Heart right ventricle (tissue), 16 donors: ENCODE data around the gene NARF. TPM values are rescaled to one million over a fixed set of nuclear protein-coding genes. Genes with fewer than 3 reads are reported as not detected.

Experiments used
- ATAC-seq, 8 donors: fragments of 200-7000 bp; cut with Tn5 transposase; one replicate each; pipeline ENCODE4 v1.9.1; 2020; ENCODE audit warnings: mild to moderate bottlenecking in 8 of 8, moderate library complexity in 8 of 8, moderate number of reproducible peaks in 1 of 8
- DNase-seq, 2 donors: peaks; one replicate each; pipeline ENCODE4 v3.0.0-alpha.2; 2020
- H3K27ac ChIP-seq, 10 donors: fragments of 200-600 bp; sonication (generic) in 2 of 10; one replicate each; pipeline versions ENCODE4 v1.5.0 to v1.8.0; 2020 to 2022; ENCODE audit warnings: mild to moderate bottlenecking in 3 of 10
- H3K27me3 ChIP-seq, 7 donors: fragments of 200-600 bp; one replicate each; pipeline ENCODE4 v1.8.0; 2021 to 2022; ENCODE audit warnings: mild to moderate bottlenecking in 2 of 7
- H3K36me3 ChIP-seq, 9 donors: fragments of 200-600 bp; sonication (generic) in 1 of 9; one replicate each; pipeline versions ENCODE4 v1.5.0 to v1.8.0; 2020 to 2022; ENCODE audit warnings: mild to moderate bottlenecking in 2 of 9
- H3K4me1 ChIP-seq, 9 donors: fragments of 200-600 bp; sonication (generic) in 1 of 9; one replicate each; pipeline versions ENCODE4 v1.5.0 to v1.8.0; 2020 to 2022; ENCODE audit warnings: mild to moderate bottlenecking in 4 of 9
- H3K4me3 ChIP-seq, 10 donors: fragments of 200-600 bp; sonication (generic) in 2 of 10; one replicate each; pipeline versions ENCODE4 v1.5.0 to v1.8.0; 2020 to 2022; ENCODE audit warnings: mild to moderate bottlenecking in 7 of 10, moderate library complexity in 2 of 10
- H3K9me3 ChIP-seq, 11 donors: fragments of 200-600 bp in 10 of 11; sonication (generic) in 2 of 11; one replicate each; pipeline versions ENCODE4 v1.5.0 to v1.8.0; 2013 to 2022; ENCODE audit warnings: mild to moderate bottlenecking in 2 of 11, control low read depth in 1 of 11, moderate library complexity in 1 of 11
- WGBS, 2 donors: extraction: QIAGEN DNeasy Blood & Tissue Kit; methylation state at CpG; one replicate each; pipeline ENCODE4 v1.1.7; 2013; ENCODE audit warnings: inconsistent platforms in 1 of 2; 5-methylcytosine and 5-hydroxymethylcytosine counted together
- intact Hi-C, 10 donors: fragments of 100-400 bp; cut with DNase I; formaldehyde crosslinking; loops; one replicate each; pipeline versions ENCODE4 v1.11.1 to v1.14.2; 2022
- polyA plus RNA-seq, 2 donors: library from polyadenylated mRNA; stranded (reverse); fragments of 200-250 nt; gene quantifications; one replicate each; pipeline ENCODE4 v1.2.3, GENCODE V29; 2013
- total RNA-seq, 10 donors: library from RNA; stranded (reverse); fragmentation: NEBNext Ultra II Directional in 3 of 10; extraction: Animal tissue kit (Norgen Biotek cat#: 25700) in 3 of 10; gene quantifications; one replicate each; pipeline versions ENCODE4 v1.2.1 to v1.2.4, GENCODE V29; 2021 to 2023
- TF ChIP-seq, protein P1 (sequence below), 9 donors: fragments of 200-600 bp; sonication (generic) in 2 of 9; IDR thresholded peaks; one replicate each; pipeline versions ENCODE4 v1.5.0 to v1.8.0; 2021 to 2022; ENCODE audit warnings: antibody characterized with exemption in 9 of 9, mild to moderate bottlenecking in 5 of 9, moderate library complexity in 1 of 9
- donor health status: Arrhythmogenic right ventricular cardiomyopathy.
- donor health status: ischemic (EF 13 %, LVEDD 7.1; RV severe dilation, severe dysfunction).
- donor health status: healthy with polysubstance abuse.
- donor health status: DM: no; HTN: yes; CAD: no.
- donor health status: DM: no; HTN: no; CAD: no.
- donor health status: ischemic (EF 25% LVEDD 6.9; RV normal size, moderate dysfunction).
- donor health status: ischemic (EF 25% LVEDD 5.7; RV mildly dilated, moderate dysfunction).
- donor health status: healthy.
- donor health status: DM: yes; HTN: yes; CAD: no.
- donor health status: Ischemic cardiomyopathy.
- donor health status: ischemic (EF 35%, LVEDD 5.7; RV mildly dilated, moderate dysfunction).
- donor health status: nonischemic (EF 11% LVEDD 7.7; RV severe dilation, severe dysfunction).
- donor health status: DM: yes; HTN: yes; CAD: no.
- donor health status: PGD.
- donor health status: ischemic (EF 29% LVEDD 5.4; RV normal size, mild dysfunction).
- donor health status: nonischemic (EF 23%, LVEDD 6.1; RV moderate dilation, normal function).

Gene NARF
- total and polyA plus RNA-seq, 12 donors = 48.4 to 179 (median 64.5) TPM

DNA sequence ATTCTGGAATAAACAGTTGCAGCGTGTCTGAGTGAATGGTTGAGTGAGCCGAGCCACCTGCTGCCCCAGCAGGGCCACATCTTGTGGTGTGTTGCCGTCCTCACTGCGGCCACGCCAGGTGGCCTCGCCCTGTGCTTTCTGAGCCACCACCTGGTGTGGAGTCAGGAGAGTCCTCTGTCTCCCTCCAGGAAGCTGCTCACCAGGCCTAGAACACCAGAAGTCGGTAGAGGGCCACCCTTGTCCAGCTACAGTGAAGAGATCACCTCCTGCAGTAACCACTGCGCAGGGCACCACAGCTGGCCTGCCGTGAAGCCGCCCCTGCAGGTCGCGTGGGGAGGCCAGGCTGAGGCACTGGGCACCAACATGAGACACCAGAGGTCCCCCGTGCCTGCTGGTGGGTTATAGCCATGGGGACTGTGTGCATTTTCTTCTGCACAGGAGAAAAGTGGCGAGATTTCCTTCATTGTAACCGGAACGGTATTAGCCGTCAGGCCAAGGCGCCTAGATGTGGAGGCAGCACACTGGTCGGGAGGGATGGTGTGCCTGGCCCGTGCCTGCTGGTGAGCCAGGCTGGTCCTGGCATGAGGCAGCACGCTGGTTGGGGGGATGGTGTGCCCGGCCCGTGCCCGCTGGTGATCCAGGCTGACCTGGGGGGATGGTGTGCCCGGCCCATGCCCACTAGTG is 32.1 kb downstream of the NARF start:
- Histone ChIP-seq H3K27ac (no peak overlapping the region), H3K9me3 (no peaks in the 10 kb centered on the region), H3K36me3 (peaks cover 0 to 39% (median 22%) of the 10 kb centered on the region in 9 donors), H3K4me1 (peaks cover 4 to 29% (median 10%) of the 10 kb centered on the region in 9 donors), H3K4me3 (no peak overlapping the region), H3K27me3 (no peaks in the 10 kb centered on the region)
- ATAC-seq = no peak
- intact Hi-C loops = loop anchor here in 4 of 10 donors (5.0 to 10.0 kb wide), 4 partner anchors 54 to 136 kb away; partner anchors contain the start of gene TEX19 (in 1 of the 4)
- TF ChIP-seq, protein P1, sequence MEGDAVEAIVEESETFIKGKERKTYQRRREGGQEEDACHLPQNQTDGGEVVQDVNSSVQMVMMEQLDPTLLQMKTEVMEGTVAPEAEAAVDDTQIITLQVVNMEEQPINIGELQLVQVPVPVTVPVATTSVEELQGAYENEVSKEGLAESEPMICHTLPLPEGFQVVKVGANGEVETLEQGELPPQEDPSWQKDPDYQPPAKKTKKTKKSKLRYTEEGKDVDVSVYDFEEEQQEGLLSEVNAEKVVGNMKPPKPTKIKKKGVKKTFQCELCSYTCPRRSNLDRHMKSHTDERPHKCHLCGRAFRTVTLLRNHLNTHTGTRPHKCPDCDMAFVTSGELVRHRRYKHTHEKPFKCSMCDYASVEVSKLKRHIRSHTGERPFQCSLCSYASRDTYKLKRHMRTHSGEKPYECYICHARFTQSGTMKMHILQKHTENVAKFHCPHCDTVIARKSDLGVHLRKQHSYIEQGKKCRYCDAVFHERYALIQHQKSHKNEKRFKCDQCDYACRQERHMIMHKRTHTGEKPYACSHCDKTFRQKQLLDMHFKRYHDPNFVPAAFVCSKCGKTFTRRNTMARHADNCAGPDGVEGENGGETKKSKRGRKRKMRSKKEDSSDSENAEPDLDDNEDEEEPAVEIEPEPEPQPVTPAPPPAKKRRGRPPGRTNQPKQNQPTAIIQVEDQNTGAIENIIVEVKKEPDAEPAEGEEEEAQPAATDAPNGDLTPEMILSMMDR (IDR thresholded peaks at IDR 0.05) = no peak
- 91 to 94% methylated on average over 25 of the region's 25 CpGs for WGBS, 2 donors
- no peak for DNase-seq

DNA sequence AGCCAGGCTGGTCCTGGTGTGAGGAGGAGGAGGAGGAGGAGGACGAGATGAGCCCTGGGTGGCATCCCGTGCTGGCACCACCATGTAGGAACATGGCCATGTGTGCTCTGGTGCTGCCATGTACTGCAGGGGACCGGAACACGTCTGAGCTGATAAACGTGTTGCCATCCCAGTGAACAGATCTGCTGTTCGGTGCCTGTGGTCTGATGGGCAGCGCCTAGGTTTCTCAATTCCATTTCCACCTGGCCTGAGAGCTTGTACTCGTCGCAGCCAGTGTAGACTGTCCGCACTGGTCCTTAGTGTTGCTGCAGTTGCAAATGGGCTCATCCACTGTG is 32.6 kb downstream of the NARF start:
- Histone ChIP-seq H3K27me3 (no peaks in the 10 kb centered on the region), H3K4me1 (peaks cover 4 to 33% (median 10%) of the 10 kb centered on the region in 9 donors), H3K36me3 (peaks cover 0 to 34% (median 16%) of the 10 kb centered on the region in 9 donors), H3K27ac (no peak overlapping the region), H3K4me3 (no peak overlapping the region), H3K9me3 (no peaks in the 10 kb centered on the region)
- 92 to 94% methylated on average over 10 of the region's 10 CpGs for WGBS, 2 donors
- ATAC-seq (no peak), DNase-seq (no peak)
- TF ChIP-seq, protein P1 (IDR thresholded peaks at IDR 0.05) = no peak
- intact Hi-C loops = loop anchor here in 4 of 10 donors (5.0 to 10.0 kb wide), 4 partner anchors 54 to 136 kb away; partner anchors contain the start of gene TEX19 (in 1 of the 4)

DNA sequence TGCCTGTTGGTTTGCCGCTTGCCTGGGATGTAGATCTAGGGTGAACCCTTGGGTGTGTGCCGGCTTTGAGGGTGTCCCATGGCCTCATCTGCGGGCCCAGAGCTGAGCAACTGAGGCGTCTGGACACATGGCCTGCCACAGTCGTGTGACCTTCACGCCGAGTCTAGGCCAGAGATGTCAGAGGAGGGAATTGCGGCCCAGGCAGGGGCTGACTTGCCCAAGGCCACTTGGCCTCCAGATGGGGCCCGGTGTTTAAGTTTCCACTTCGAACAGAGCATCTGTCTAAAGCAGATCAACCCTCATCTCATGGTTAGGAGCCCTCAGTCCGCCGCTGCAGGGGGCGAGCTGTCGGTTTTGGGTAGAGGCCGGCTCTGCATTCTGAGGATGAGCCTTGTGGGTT is 33.0 kb downstream of the NARF start:
- Histone ChIP-seq H3K27me3 (no peaks in the 10 kb centered on the region), H3K9me3 (no peaks in the 10 kb centered on the region), H3K4me1 (peaks cover 6 to 36% (median 13%) of the 10 kb centered on the region in 9 donors), H3K4me3 (no peak overlapping the region), H3K27ac (no peak overlapping the region), H3K36me3 (peaks cover 0 to 30% (median 13%) of the 10 kb centered on the region in 9 donors)
- ATAC-seq (no peak), DNase-seq (no peak)
- intact Hi-C loops = loop anchor here in 4 of 10 donors (5.0 to 10.0 kb wide), 4 partner anchors 53 to 137 kb away; partner anchors contain the start of gene TEX19 (in 1 of the 4)
- TF ChIP-seq, protein P1 (IDR thresholded peaks at IDR 0.05) = no peak
- 92 to 94% methylated on average over 15 of the region's 15 CpGs for WGBS, 2 donors

DNA sequence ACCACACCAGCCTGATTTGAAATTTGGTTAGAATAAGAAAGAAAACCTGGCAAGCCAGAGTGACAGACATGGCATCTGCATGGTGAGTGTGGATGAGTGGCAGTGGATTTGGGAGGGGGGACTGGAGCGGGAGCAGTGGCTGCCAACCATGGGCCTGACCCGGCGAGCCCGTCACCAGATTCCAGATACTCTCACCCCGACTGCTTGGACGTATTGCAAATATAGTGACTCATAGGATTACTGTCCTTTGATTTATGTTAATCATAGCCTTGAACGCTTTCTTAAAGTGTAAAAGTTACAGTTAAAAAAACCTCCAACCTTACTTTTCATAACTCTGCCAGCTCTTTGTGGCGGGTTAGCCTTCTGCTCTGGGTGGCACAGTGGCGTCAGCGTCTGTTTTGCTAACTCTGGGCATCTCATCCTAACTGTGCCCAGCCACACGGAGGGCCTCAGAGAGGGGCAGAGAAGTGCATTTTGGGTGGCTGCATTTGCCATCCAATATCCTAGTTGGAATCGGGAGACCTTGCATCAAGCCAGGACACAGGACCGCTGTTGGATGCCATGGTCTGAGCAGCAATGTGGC is 34.2 kb downstream of the NARF start:
- TF ChIP-seq, protein P1 (IDR thresholded peaks at IDR 0.05) = no peak
- Histone ChIP-seq H3K36me3 (peaks cover 0 to 18% (median 3%) of the 10 kb centered on the region in 9 donors), H3K27ac (no peak overlapping the region), H3K9me3 (no peaks in the 10 kb centered on the region), H3K27me3 (no peaks in the 10 kb centered on the region), H3K4me3 (no peak overlapping the region), H3K4me1 (peaks cover 10 to 42% (median 16%) of the 10 kb centered on the region in 9 donors)
- no peak for DNase-seq
- WGBS, 2 donors = 88 to 94% methylated on average over 13 of the region's 13 CpGs
- intact Hi-C loops = loop anchor here in 4 of 10 donors (5.0 to 10.0 kb wide), 4 partner anchors 52 to 138 kb away; partner anchors contain the start of gene TEX19 (in 1 of the 4)
- no peak for ATAC-seq
